Measurements from ENCODE around the gene BEND4. TPM values are rescaled to one million over a fixed set of nuclear protein-coding genes. Genes with fewer than 3 reads are reported as not detected.

BEND4 gene
- total RNA-seq, 2 experiments from 2014 or later, result 0.06 to 0.11 TPM

- no peaks in the 10 kb centered on the region for H3K4me1 Mint-ChIP-seq (ENCODE audit: low read depth)
- H3K4me3 Mint-ChIP-seq, result no peak overlapping the region
- H3K9me3 Mint-ChIP-seq, result no peaks in the 10 kb centered on the region
- Histone ChIP-seq H3K36me3 (ENCODE audit: insufficient read depth, low read length) (no peaks in the 10 kb centered on the region), H3K4me3 (ENCODE audit: low read length) (no peak overlapping the region), H3K27ac (ENCODE audit: low read depth in 1 of 2, low read length in 2 of 2) (no peak overlapping the region), H3K27me3 (ENCODE audit: control insufficient read depth in 1 of 2, insufficient read depth in 2 of 2, low read length in 2 of 2) (peaks cover 4 to 17% of the 10 kb centered on the region in 2 experiments), H3K9me3 (ENCODE audit: control insufficient read depth in 1 of 2, insufficient read depth in 1 of 2, low read length in 2 of 2) (no peaks in the 10 kb centered on the region), H3K4me1 (ENCODE audit: insufficient read depth, low read length) (no peaks in the 10 kb centered on the region)
- intact Hi-C loops (cut with DNase I, micrococcal nuclease), result no loop called here
- peaks cover 41% of the 10 kb centered on the region for H3K27me3 Mint-ChIP-seq
- ChIA-PET POLR2A (no interaction called here), CTCF (no interaction called here)
- ATAC-seq (ENCODE audit: poor library complexity) (no peak), DNase-seq (no peak)
- no peak overlapping the region for H3K27ac Mint-ChIP-seq
- TF ChIP-seq CTCF (IDR thresholded peaks at IDR 0.05), result no peak
- no peaks in the 10 kb centered on the region for H3K36me3 Mint-ChIP-seq (ENCODE audit: low read depth)
These were observed 7.0 kb upstream of the BEND4 start for GRCh38 chr4:42159271-42160001.

- Histone ChIP-seq H3K36me3 (ENCODE audit: insufficient read depth, low read length) (no peaks in the 10 kb centered on the region), H3K27me3 (ENCODE audit: control insufficient read depth in 1 of 2, insufficient read depth in 2 of 2, low read length in 2 of 2) (peaks cover 27 to 72% of the 10 kb centered on the region in 2 experiments), H3K9me3 (ENCODE audit: control insufficient read depth in 1 of 2, insufficient read depth in 1 of 2, low read length in 2 of 2) (peaks cover 0 to 10% of the 10 kb centered on the region in 2 experiments), H3K4me3 (ENCODE audit: low read length) (peak overlapping the region; percentile 19), H3K4me1 (ENCODE audit: insufficient read depth, low read length) (peaks cover 14% of the 10 kb centered on the region), H3K27ac (ENCODE audit: low read depth in 1 of 2, low read length in 2 of 2) (no peak overlapping the region)
- no peak for TF ChIP-seq CTCF (IDR thresholded peaks at IDR 0.05)
- DNase-seq, result peak in 6 of 14 experiments; percentile 5 to 34 (median 17)
- ChIA-PET POLR2A (no interaction called here), CTCF (no interaction called here)
- Mint-ChIP-seq H3K9me3 (no peaks in the 10 kb centered on the region), H3K27me3 (peaks cover 72% of the 10 kb centered on the region), H3K36me3 (ENCODE audit: low read depth) (no peaks in the 10 kb centered on the region), H3K4me3 (no peak overlapping the region), H3K4me1 (ENCODE audit: low read depth) (peaks cover 25% of the 10 kb centered on the region), H3K27ac (no peak overlapping the region)
- ATAC-seq (ENCODE audit: poor library complexity), result no peak
- intact Hi-C loops (cut with DNase I, micrococcal nuclease), result no loop called here
These were observed 618 bp downstream of the BEND4 start for GRCh38 chr4:42151568-42152506.

GRCh38 chr4:42150653-42151567 lies 1.5 kb downstream of the BEND4 start:
- H3K36me3 ChIP-seq (ENCODE audit: insufficient read depth, low read length), result no peaks in the 10 kb centered on the region
- POLR2A ChIA-PET, result no interaction called here
- peaks cover 14% of the 10 kb centered on the region for H3K4me1 ChIP-seq (ENCODE audit: insufficient read depth, low read length)
- H3K4me3 ChIP-seq (ENCODE audit: low read length), result no peak overlapping the region
- Mint-ChIP-seq H3K4me1 (ENCODE audit: low read depth) (peaks cover 25% of the 10 kb centered on the region), H3K27me3 (peaks cover 75% of the 10 kb centered on the region), H3K36me3 (ENCODE audit: low read depth) (no peaks in the 10 kb centered on the region), H3K27ac (no peak overlapping the region), H3K4me3 (peak overlapping the region; percentile 72), H3K9me3 (no peaks in the 10 kb centered on the region)
- DNase-seq (peak in 3 of 14 experiments; percentile 1 to 9 (median 3)), ATAC-seq (ENCODE audit: poor library complexity) (no peak)
- no peak for TF ChIP-seq CTCF (IDR thresholded peaks at IDR 0.05)
- intact Hi-C loops (cut with DNase I, micrococcal nuclease), result no loop called here
- CTCF ChIA-PET, result no interaction called here
- peaks cover 27 to 69% of the 10 kb centered on the region in 2 experiments for H3K27me3 ChIP-seq (ENCODE audit: control insufficient read depth in 1 of 2, insufficient read depth in 2 of 2, low read length in 2 of 2)
- no peak overlapping the region for H3K27ac ChIP-seq (ENCODE audit: low read depth in 1 of 2, low read length in 2 of 2)
- peaks cover 0 to 10% of the 10 kb centered on the region in 2 experiments for H3K9me3 ChIP-seq (ENCODE audit: control insufficient read depth in 1 of 2, insufficient read depth in 1 of 2, low read length in 2 of 2)
